Panc1 (cell line): Measurements from ENCODE around the gene KRTAP10-4.

ENCODE experiments used
- CTCF ChIP-seq: fragments of 450-650 bp; IDR thresholded peaks from 2 replicates; pipeline ENCODE4 v1.5.1; 2017; ENCODE audit warnings: mild to moderate bottlenecking
- POLR2AphosphoS5 ChIP-seq: IDR thresholded peaks from 2 replicates; pipeline ENCODE4 v1.6.1; 2012; ENCODE audit warnings: mild to moderate bottlenecking, low read depth, low read length, moderate library complexity
- REST ChIP-seq, 2 experiments: IDR thresholded peaks; 2 replicates each; pipeline ENCODE4 v1.6.1; 2011 to 2012; ENCODE audit warnings: low read depth in 2 of 2, control low read depth in 1 of 2, low read length in 1 of 2, mild to moderate bottlenecking in 1 of 2, moderate library complexity in 1 of 2; ENCODE audit not compliant: insufficient read depth in 1 of 2
- SIN3A ChIP-seq: IDR thresholded peaks from 2 replicates; pipeline ENCODE4 v1.6.1; 2012; ENCODE audit warnings: low read depth, mild to moderate bottlenecking, low read length, moderate library complexity, borderline replicate concordance; ENCODE audit not compliant: insufficient read depth
- TCF7L2 ChIP-seq: IDR thresholded peaks from 2 replicates; pipeline ENCODE4 v1.6.1; 2011; ENCODE audit warnings: mild to moderate bottlenecking, low read depth, low read length, inconsistent platforms

DNA sequence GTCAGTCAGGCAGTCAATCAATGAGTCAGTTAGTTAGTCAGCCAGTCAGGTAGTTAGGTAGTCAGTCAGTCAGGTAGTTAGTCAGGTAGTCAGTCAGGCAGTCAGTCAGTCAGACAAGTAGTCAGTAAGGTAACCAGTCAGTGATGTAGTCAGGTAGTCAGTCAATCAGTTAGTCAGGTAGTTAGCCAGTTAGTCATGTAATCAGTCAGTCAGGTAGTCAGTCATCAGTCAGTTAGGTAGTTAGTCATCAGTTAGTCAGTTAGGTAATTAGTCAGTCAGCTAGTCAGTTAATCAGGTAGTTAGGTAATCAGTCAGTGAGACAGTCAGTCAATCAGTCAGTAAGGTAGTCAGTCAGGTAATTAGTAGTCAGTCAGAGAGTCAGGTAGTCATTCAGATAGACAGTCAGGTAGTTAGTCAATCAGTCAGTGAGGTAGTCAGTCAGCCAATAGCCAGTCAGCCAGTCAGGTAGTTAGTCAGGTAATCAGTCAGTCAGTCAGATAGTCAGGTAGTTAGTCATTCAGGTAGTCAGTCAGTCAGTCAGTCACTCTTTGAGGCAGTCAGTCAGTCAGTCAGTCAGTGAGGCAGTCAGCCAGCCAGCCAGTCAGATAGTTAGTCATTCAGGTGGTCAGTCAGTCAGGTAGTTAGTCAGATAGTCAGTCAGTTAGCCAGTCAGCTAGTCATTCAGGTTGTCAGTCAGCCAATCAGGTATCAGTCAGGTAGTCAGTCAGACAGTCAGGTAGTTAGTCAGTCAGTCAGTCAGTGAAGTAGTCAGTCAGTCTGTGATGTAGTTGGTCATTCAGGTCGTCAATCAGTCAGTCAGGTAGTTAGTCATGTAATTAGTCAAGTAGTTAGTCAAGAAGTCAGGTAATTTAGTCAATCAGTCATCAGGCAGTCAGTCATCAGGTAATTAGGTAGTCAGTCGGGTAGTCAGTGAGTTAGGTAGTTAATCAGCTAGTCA, 48.8 kb upstream of the KRTAP10-4 start:
- TF ChIP-seq CTCF (no peak), SIN3A (no peak), POLR2AphosphoS5 (no peak), REST (IDR thresholded peaks at IDR 0.05; ENCODE audit: insufficient read depth in 1 of 2, low read depth in 2 of 2, low read length in 1 of 2) (no peak), TCF7L2 (no peak)
